Esophagus mucosa (tissue), 1 donor: Measurements from ENCODE around the gene AHDC1. TPM values are rescaled to one million over a fixed set of nuclear protein-coding genes. Genes with fewer than 3 reads are reported as not detected.

Source experiments
- ATAC-seq: fragments of 200-7000 bp; cut with Tn5 transposase; one replicate; pipeline ENCODE4 v1.9.1; 2020
- total RNA-seq: library from RNA; stranded (reverse); gene quantifications from one replicate; pipeline ENCODE4 v1.2.4, GENCODE V29; 2023
- donor health status: DM: yes; HTN: yes; CAD: no.

Gene AHDC1
- total RNA-seq, 1 donor from 2014 or later, result 51.7 TPM

GRCh38 chr1:27614625-27615344 lies 10.8 kb upstream of the AHDC1 start:
- no peak for ATAC-seq

GRCh38 chr1:27614043-27614624 lies 10.2 kb upstream of the AHDC1 start:
- no peak for ATAC-seq

GRCh38 chr1:27612718-27613117 lies 8.8 kb upstream of the AHDC1 start:
- no peak for ATAC-seq

- ATAC-seq, result no peak
These were observed 7.5 kb upstream of the AHDC1 start for GRCh38 chr1:27611450-27611849.

- no peak for ATAC-seq
These were observed 5.8 kb upstream of the AHDC1 start for GRCh38 chr1:27609618-27610240.

- ATAC-seq, result no peak
These were observed 5.2 kb upstream of the AHDC1 start for GRCh38 chr1:27609210-27609555.

- no peak for ATAC-seq
These were observed 3.4 kb upstream of the AHDC1 start for GRCh38 chr1:27607239-27607804.

GRCh38 chr1:27606708-27607238 lies 2.8 kb upstream of the AHDC1 start:
- no peak for ATAC-seq

GRCh38 chr1:27605796-27606707 lies 2.1 kb upstream of the AHDC1 start:
- ATAC-seq, result no peak

GRCh38 chr1:27605300-27605766 lies 1.4 kb upstream of the AHDC1 start:
- no peak for ATAC-seq

- ATAC-seq, result no peak
These were observed 795 bp upstream of the AHDC1 start for GRCh38 chr1:27604579-27605299.

GRCh38 chr1:27603309-27603680 lies 649 bp downstream of the AHDC1 start:
- no peak for ATAC-seq

- ATAC-seq, result peak; percentile 2
These were observed 1.3 kb downstream of the AHDC1 start for GRCh38 chr1:27602462-27603308.

GRCh38 chr1:27601771-27602461 lies 2.0 kb downstream of the AHDC1 start:
- peak; percentile 60 for ATAC-seq

- no peak for ATAC-seq
These were observed 2.6 kb downstream of the AHDC1 start for GRCh38 chr1:27601321-27601770.

- ATAC-seq, result no peak
These were observed 3.3 kb downstream of the AHDC1 start for GRCh38 chr1:27600498-27601175.

- ATAC-seq, result no peak
These were observed 4.1 kb downstream of the AHDC1 start for GRCh38 chr1:27599605-27600497.

GRCh38 chr1:27598902-27599528 lies 4.9 kb downstream of the AHDC1 start:
- no peak for ATAC-seq
